Keratinocyte (primary cell): ENCODE data around the gene C1orf74.

Experiments
- EZH2 ChIP-seq: IDR thresholded peaks from one replicate; pipeline ENCODE4 v1.6.1; 2012; ENCODE audit warnings: inconsistent platforms, mild to moderate bottlenecking, low read length, moderate library complexity
- TF ChIP-seq, protein P1 (sequence below), 3 experiments: IDR thresholded peaks in 1 of 3; conservative IDR thresholded peaks in 1 of 3; optimal IDR thresholded peaks in 1 of 3; 2 replicates in 2 of 3; 3 replicates in 1 of 3; pipeline versions ENCODE3 to v1.5.1; 2011; ENCODE audit warnings: low read length in 3 of 3, mild to moderate bottlenecking in 3 of 3, moderate library complexity in 2 of 3, control low read depth in 1 of 3, inconsistent platforms in 1 of 3; ENCODE audit not compliant: insufficient read depth in 2 of 3; ENCODE audit errors: extremely low read depth in 1 of 3

DNA sequence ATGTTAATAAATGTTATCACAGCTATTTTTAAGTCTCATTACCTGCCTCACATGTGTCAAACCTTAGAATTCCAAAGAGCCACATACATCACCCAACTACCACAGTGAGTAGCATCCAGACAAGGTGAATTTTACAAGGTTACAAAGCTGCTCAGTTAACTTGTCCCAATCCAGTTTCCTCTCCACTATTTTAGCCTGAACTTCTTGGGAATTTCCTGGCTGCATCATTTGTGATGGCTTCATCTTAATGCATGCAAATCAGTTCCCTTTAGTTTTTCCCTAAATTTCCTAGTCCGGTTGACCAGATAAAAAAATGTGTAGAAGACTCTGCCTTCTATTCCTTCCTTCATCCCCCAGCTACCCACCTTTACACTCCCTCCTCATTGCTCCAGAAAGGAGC lies 29.1 kb downstream of the C1orf74 start:
- TF ChIP-seq, protein P1, sequence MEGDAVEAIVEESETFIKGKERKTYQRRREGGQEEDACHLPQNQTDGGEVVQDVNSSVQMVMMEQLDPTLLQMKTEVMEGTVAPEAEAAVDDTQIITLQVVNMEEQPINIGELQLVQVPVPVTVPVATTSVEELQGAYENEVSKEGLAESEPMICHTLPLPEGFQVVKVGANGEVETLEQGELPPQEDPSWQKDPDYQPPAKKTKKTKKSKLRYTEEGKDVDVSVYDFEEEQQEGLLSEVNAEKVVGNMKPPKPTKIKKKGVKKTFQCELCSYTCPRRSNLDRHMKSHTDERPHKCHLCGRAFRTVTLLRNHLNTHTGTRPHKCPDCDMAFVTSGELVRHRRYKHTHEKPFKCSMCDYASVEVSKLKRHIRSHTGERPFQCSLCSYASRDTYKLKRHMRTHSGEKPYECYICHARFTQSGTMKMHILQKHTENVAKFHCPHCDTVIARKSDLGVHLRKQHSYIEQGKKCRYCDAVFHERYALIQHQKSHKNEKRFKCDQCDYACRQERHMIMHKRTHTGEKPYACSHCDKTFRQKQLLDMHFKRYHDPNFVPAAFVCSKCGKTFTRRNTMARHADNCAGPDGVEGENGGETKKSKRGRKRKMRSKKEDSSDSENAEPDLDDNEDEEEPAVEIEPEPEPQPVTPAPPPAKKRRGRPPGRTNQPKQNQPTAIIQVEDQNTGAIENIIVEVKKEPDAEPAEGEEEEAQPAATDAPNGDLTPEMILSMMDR (optimal IDR thresholded peaks at IDR 0.05 in 1 of 3, IDR thresholded peaks at IDR 0.05 in 1 of 3, conservative IDR thresholded peaks at IDR 0.05 in 1 of 3; ENCODE audit: extremely low read depth in 1 of 3, insufficient read depth in 2 of 3, low read length in 3 of 3), result no peak
- TF ChIP-seq EZH2, result no peak
